ENCODE results near the gene USP36. TPM values are rescaled to one million over a fixed set of nuclear protein-coding genes. Genes with fewer than 3 reads are reported as not detected.

USP36 gene
- total and polyA plus RNA-seq, 9 of the 15 experiments (the other 6 are each of a cell fraction or from before 2014, with no cell fraction given) = 6.4 to 72.8 (median 22.5) TPM

- no peak for TF ChIP-seq THAP7 (CRISPR knock-in tag; IDR thresholded peaks at IDR 0.05)
- 0 out of 2 replicates have a peak, but pooled peaks have one; percentile 4 for TF ChIP-seq HNRNPL (IDR thresholded peaks at IDR 0.05; ENCODE audit: low read depth, low read length)
- TF ChIP-seq NR3C1 (CRISPR knock-in tag; IDR thresholded peaks at IDR 0.05) = no peak
- no peak for TF ChIP-seq NCOA4 (IDR thresholded peaks at IDR 0.05; ENCODE audit: partially characterized antibody)
- no peak for TF ChIP-seq SAFB2 (IDR thresholded peaks at IDR 0.05; ENCODE audit: borderline replicate concordance, low read depth, low read length, severe bottlenecking)
- no peak for TF ChIP-seq ZNF507 (tag; conservative IDR thresholded peaks at IDR 0.05)
- no peak for TF ChIP-seq CHD7 (IDR thresholded peaks at IDR 0.05; ENCODE audit: low read depth, low read length)
- peak; percentile 78; the same call in 1 of the 2 replicates for TF ChIP-seq GTF2F1 (IDR thresholded peaks at IDR 0.05; ENCODE audit: low read depth, low read length)
- TF ChIP-seq SMAD2 (IDR thresholded peaks at IDR 0.05; ENCODE audit: low read depth, low read length) = no peak
- 0 out of 2 replicates have a peak, but pooled peaks have one; percentile 68 for TF ChIP-seq SMAD3 (CRISPR knock-in tag; conservative IDR thresholded peaks at IDR 0.05)
- TF ChIP-seq FIP1L1 (IDR thresholded peaks at IDR 0.05; ENCODE audit: low read depth, low read length, poor library complexity, severe bottlenecking) = peak; percentile 73
- TF ChIP-seq CBFA2T2 (conservative IDR thresholded peaks at IDR 0.05) = 0 out of 2 replicates have a peak, but pooled peaks have one; percentile 8
- no peak for TF ChIP-seq ZNF143 (CRISPR knock-in tag; IDR thresholded peaks at IDR 0.05)
- no peak for TF ChIP-seq SNRNP70 (optimal IDR thresholded peaks at IDR 0.05; ENCODE audit: low read depth, low read length)
- TF ChIP-seq EP300 (IDR thresholded peaks at IDR 0.05; ENCODE audit: low read length) = peak; percentile 38; the same call in 1 of the 2 replicates
- TF ChIP-seq LCOR (CRISPR knock-in tag; IDR thresholded peaks at IDR 0.05) = no peak
- peak; percentile 90 for TF ChIP-seq NBN (IDR thresholded peaks at IDR 0.05; ENCODE audit: low read depth)
Observed at GRCh38 chr17:78840780-78841611, at the start of gene USP36 (continued).

All from K562 (cell line).